ENCODE data around the gene RNASEH1. TPM values are rescaled to one million over a fixed set of nuclear protein-coding genes. Genes with fewer than 3 reads are reported as not detected.
"Not testable (repeated sequence)": the region's sequence is repeated elsewhere in the genome, so short reads cannot be mapped to it uniquely, and the experiment has no call there.

Gene RNASEH1
- total RNA-seq, 4 donors from 2014 or later: 21.6 to 31.0 (median 26.1) TPM

DNA sequence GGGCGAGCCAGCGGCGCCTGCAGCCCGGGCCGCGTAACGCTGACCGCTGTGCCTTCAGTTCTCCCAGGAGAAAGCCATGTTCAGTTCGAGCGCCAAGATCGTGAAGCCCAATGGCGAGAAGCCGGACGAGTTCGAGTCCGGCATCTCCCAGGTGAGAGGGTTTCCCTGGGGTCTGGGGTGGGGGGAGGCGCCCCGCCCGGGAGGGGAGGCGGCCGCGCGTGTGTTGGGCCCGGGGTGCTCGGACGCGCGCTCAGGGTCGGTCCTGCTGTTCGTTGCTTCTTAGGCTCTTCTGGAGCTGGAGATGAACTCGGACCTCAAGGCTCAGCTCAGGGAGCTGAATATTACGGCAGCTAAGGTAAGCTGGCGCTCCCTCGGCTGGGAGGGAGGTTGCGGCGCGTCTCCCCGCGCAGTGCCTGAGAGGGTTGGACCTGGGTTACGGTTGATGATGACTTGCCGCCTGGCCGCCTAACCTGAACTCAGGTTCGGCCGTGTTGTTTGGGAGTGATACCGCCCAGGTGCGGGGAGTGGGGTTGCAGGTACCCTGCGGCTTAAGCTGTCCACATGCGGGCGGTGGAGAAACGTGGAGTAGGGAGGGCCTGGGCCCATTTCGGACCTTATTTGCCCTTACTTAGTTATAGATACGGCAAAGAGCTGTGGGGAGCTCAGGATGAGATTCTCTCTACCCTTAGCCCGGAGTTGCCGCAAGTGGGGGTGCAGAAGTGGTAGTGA is 17.6 kb upstream of the RNASEH1 start:
- no peak for DNase-seq (ENCODE audit: low spot score in 2 of 2)
- Histone ChIP-seq H3K36me3 (peaks cover 0 to 44% (median 6%) of the 10 kb centered on the region in 3 donors), H3K27ac (peak overlapping the region; percentile 83 to 98 (median 90)), H3K27me3 (no peaks in the 10 kb centered on the region), H3K4me1 (peaks cover 4 to 49% (median 26%) of the 10 kb centered on the region in 4 donors), H3K4me3 (peak overlapping the region; percentile 70 to 96 (median 82)), H3K9me3 (no peaks in the 10 kb centered on the region)
- WGBS, 2 donors: 1 to 2% methylated on average over 28 to 52 of the region's 54 CpGs
- TF ChIP-seq POLR2A (IDR thresholded peaks at IDR 0.05) (no peak), EP300 (IDR thresholded peaks at IDR 0.05) (no peak)
- TF ChIP-seq, protein P1, sequence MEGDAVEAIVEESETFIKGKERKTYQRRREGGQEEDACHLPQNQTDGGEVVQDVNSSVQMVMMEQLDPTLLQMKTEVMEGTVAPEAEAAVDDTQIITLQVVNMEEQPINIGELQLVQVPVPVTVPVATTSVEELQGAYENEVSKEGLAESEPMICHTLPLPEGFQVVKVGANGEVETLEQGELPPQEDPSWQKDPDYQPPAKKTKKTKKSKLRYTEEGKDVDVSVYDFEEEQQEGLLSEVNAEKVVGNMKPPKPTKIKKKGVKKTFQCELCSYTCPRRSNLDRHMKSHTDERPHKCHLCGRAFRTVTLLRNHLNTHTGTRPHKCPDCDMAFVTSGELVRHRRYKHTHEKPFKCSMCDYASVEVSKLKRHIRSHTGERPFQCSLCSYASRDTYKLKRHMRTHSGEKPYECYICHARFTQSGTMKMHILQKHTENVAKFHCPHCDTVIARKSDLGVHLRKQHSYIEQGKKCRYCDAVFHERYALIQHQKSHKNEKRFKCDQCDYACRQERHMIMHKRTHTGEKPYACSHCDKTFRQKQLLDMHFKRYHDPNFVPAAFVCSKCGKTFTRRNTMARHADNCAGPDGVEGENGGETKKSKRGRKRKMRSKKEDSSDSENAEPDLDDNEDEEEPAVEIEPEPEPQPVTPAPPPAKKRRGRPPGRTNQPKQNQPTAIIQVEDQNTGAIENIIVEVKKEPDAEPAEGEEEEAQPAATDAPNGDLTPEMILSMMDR (IDR thresholded peaks at IDR 0.05): no peak

DNA sequence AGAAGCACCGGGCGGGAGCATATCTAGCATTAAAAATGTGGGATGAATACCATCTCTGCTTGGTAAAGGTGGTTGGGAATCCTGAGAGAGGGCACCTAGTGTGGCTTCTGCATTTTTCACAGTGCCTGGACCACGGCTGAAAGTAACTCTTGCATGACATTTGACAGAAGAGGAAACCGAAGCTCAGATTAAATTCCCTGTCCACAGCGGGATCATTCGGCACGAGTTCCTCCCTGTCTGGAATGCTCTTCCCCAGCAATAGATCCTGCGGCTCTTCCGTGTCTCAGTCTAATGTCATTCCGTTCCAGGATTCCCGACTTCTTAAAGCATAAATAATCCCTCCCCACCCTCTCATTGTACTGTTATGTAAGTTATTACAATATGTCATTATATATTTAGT is 16.0 kb upstream of the RNASEH1 start:
- no peak overlapping the region for H3K27ac ChIP-seq
- H3K4me3 ChIP-seq: no peak overlapping the region
- TF ChIP-seq POLR2A (IDR thresholded peaks at IDR 0.05) (no peak), EP300 (IDR thresholded peaks at IDR 0.05) (no peak)
- TF ChIP-seq, protein P1 (IDR thresholded peaks at IDR 0.05): no peak
- WGBS, 2 donors: 94 to 96% methylated on average over 11 of the region's 11 CpGs
- peaks cover 0 to 28% (median 0%) of the 10 kb centered on the region in 3 donors for H3K36me3 ChIP-seq
- no peak for DNase-seq (ENCODE audit: low spot score in 2 of 2)
- no peaks in the 10 kb centered on the region for H3K27me3 ChIP-seq
- no peaks in the 10 kb centered on the region for H3K9me3 ChIP-seq
- peaks cover 4 to 41% (median 24%) of the 10 kb centered on the region in 4 donors for H3K4me1 ChIP-seq

DNA sequence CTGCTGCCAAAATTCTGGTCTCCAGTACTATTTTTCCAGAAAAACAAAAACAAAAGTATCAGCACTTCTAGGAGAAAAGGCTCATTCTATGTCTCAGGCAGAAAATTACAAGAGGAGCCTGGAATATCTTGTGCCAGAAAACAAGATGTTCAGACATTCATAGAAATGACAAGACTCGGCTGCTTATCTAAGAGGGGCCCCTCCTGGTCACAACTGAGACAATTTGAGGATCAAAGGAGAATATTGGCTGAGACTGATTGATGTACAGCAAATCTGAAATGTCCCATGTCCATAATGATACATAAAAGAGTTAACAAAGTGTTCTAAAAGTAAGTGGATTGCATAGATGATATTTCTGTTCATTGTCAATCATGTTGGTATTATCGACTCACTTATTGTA is 14.5 kb upstream of the RNASEH1 start:
- H3K4me3 ChIP-seq: no peak overlapping the region
- H3K27me3 ChIP-seq: no peaks in the 10 kb centered on the region
- peaks cover 0 to 25% (median 17%) of the 10 kb centered on the region in 4 donors for H3K4me1 ChIP-seq
- 58 to 62% methylated on average over 2 of the region's 2 CpGs for WGBS, 2 donors
- no peak for DNase-seq (ENCODE audit: low spot score in 2 of 2)
- H3K9me3 ChIP-seq: no peaks in the 10 kb centered on the region
- peaks cover 0 to 13% (median 0%) of the 10 kb centered on the region in 3 donors for H3K36me3 ChIP-seq
- TF ChIP-seq EP300 (IDR thresholded peaks at IDR 0.05) (no peak), POLR2A (IDR thresholded peaks at IDR 0.05) (no peak)
- TF ChIP-seq, protein P1 (IDR thresholded peaks at IDR 0.05): no peak
- no peak overlapping the region for H3K27ac ChIP-seq

- no peak for DNase-seq (ENCODE audit: low spot score in 2 of 2)
- H3K27ac ChIP-seq: no peak overlapping the region
- no peak overlapping the region for H3K4me3 ChIP-seq
- peaks cover 0 to 12% (median 5%) of the 10 kb centered on the region in 4 donors for H3K4me1 ChIP-seq
- H3K36me3 ChIP-seq: no peaks in the 10 kb centered on the region
- no peaks in the 10 kb centered on the region for H3K27me3 ChIP-seq
- H3K9me3 ChIP-seq: no peaks in the 10 kb centered on the region
- 82 to 83% methylated on average over 8 of the region's 8 CpGs for WGBS, 2 donors
- TF ChIP-seq EP300 (IDR thresholded peaks at IDR 0.05) (no peak), POLR2A (IDR thresholded peaks at IDR 0.05) (no peak)
- TF ChIP-seq, protein P1 (IDR thresholded peaks at IDR 0.05): no peak
Observed at GRCh38 chr2:3571284-3571683, 13.2 kb upstream of the RNASEH1 start.

- H3K27ac ChIP-seq; H3K9me3 ChIP-seq; H3K4me1 ChIP-seq; DNase-seq (ENCODE audit: low spot score in 2 of 2); H3K4me3 ChIP-seq; H3K36me3 ChIP-seq; H3K27me3 ChIP-seq: not testable (repeated sequence)
- WGBS, 2 donors: 96 to 97% methylated on average over 16 to 20 of the region's 23 CpGs
Observed at GRCh38 chr2:3569656-3570055, 11.5 kb upstream of the RNASEH1 start.
